H54 (cell line): Measurements from ENCODE around the gene PTTG1IP.

ENCODE experiments used
- DNase-seq: peaks from one replicate; pipeline ENCODE4 v3.0.0; 2011; ENCODE audit warnings: low spot score, mixed read lengths; ENCODE audit not compliant: insufficient read length
- FAIRE-seq: peaks from 3 replicates; lab custom pipeline; 2011; peaks lifted over from hg19 to GRCh38; lab: Jason Lieb, UNC
- POLR2A ChIP-seq: IDR thresholded peaks from 2 replicates; pipeline ENCODE4 v1.6.1; 2011; ENCODE audit warnings: low read depth, mild to moderate bottlenecking, low read length

PTTG1IP gene

DNA sequence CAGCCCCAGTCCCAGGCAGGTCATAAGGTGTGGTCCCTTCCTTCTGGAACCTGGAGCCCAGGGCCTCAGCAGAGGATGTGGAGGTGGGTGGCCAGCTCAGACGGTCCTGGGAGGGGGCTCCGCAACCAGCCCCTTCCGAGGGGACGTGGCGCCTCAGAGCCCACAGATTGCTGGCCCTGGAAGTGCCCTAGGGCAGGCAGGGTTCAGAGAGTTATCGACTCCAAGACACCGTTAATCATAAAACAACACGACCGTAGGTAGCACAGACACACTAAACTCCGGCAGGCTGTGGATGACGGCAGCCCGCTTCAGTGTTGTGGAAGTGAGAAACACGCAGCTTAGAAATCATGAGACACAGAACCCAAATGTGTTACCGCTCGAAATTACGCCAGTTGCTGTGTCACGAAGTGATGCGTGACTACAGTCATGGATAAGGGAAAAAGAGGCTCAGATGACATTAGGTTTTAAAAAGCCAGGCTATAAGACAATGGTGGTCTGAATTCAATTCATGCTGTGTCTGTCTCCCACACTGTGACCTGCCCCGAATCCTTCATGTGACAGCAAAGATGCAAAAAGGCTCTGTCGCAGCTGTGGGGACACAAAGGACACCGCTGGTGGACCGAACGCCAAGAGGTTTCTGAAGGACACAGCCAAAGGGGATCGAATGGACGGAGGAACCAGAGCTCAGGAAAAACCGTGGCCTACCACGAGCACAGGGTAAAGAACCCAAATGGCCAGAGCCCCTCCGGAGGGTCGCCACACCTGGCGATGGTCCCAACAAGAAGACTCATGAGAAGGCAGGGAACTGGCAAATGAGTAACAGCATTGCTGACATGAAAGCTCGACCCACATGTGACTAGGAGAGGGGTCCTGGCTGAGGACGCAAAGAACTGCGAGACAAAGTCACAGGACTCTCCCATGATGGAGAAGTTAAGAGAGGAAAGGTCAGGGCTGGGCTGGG is 53.9 kb downstream of the PTTG1IP start:
- DNase-seq: no peak
- TF ChIP-seq POLR2A: 0 out of 2 replicates have a peak, but pooled peaks have one; percentile 13
- FAIRE-seq: no peak

DNA sequence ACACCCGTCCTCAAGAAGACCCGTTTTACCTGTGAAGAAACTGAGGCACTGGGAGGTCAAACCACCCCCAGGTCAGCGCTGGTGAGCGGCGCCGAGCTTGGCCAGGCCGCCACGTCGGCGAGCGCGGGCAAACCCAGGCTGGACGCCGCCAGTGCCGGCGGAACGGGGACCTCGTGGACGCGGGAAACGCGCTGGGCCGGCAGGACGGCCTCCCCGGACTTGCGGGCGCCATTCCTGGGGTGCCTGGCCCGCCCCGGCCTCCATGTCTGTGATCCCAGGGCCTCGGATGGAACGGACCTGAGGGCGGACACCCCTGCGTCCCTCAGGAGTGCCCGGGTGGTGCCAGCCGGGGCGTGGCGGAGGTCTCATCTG is 54.9 kb downstream of the PTTG1IP start:
- TF ChIP-seq POLR2A: no peak
- FAIRE-seq: no peak

DNA sequence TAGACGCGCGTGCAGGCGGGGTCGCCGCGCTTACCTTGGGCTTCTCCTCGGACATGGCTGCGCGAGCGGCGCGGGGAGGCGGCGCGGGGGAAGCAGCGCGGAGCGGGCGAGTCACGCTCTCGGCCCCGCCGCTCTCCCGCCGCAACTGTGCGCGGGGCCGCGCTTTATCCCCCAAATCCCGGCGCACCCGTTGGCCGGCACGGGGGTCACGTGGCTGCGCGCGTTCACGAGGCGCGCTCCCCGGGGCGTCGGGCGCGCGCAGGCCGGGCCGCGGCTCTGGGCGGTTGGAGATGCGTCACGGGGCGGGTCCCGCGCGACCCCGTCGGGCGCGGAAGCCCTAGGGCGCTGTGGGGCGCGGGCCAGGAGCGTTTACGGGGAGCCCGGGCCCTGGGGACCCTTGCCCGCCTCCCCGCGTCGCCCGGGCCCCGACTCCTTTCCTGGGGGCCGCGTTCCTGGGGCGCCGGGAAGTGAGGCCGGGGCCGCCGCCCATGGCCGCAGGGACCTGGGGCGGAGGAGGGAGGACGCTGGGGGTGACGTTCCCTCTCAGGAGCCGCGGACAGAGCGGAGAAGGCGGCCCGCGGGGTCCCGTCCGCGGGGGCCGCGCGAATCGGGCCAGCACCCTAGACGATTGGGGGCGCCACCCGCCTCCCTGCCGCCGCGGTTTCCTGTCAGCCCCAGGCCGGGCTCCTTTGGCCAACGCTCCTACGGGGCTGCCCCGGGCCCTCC is 55.4 kb downstream of the PTTG1IP start, which contains the start of gene SUMO3:
Gene SUMO3, minus strand, starts transcription at position 149 of the 726 bp plus-strand sequence. Its CDS starts 94 bp downstream, at position 55.
- FAIRE-seq (no peak), DNase-seq (peak; percentile 79)
- TF ChIP-seq POLR2A: peak; percentile 65

More for the DNA sequence above, 54.9 kb downstream of the PTTG1IP start:
- DNase-seq: no peak

DNA sequence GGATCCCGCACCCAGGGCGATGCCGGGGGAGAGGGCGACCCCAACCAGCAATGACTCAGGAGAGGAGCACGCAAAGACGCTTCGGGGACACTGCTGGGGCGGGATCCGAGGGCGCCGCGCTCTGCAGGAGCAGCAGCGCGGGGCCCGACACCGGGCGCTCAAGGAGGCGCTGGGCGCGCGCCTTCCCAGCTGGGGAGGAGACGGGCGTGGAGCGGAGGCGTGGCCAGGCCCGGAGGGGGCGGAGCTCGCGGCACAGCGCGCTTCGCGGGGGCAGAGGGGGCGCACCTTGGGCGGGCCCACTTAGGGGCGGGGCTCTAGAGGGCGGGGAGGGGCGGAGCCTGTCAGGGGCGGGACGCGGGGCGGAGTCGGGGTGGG is 56.0 kb downstream of the PTTG1IP start:
- no peak for TF ChIP-seq POLR2A
- DNase-seq (peak; percentile 97), FAIRE-seq (no peak)

DNA sequence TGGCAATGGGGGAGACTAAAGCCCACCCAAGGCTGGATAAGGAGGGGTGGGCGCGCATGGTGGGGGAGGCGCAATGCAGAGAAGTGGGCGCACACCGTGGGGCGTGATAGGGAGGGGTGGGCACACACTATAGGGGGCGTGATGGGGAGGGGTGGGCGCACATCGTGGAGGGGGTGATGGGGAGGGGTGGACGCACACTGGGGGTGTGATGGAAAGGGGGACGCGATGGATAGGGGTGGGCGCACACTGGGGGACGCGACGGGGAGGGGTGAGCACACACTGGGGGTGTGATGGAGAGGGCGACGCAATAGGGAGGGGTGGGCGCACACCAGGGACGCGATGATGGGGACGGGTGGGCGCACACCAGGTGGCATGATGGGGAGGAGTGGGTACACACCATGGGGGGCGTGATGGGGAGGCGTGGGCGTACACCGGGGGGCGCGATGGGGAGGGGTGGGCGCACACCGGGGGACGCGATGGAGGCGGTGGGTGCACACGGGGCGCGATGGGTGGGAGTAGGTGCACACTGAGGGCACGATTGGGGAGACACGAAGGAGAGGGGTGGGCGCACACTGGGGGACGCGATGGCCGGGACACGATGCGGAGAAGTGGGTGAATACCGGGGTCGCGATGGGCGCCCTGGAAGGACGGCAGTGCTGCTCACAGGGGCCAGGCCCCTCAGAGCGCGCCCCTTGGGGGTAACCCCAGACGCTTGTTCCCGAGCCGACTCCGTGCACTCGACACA is 56.6 kb downstream of the PTTG1IP start:
- TF ChIP-seq POLR2A: no peak
- DNase-seq: no peak
- no peak for FAIRE-seq

DNA sequence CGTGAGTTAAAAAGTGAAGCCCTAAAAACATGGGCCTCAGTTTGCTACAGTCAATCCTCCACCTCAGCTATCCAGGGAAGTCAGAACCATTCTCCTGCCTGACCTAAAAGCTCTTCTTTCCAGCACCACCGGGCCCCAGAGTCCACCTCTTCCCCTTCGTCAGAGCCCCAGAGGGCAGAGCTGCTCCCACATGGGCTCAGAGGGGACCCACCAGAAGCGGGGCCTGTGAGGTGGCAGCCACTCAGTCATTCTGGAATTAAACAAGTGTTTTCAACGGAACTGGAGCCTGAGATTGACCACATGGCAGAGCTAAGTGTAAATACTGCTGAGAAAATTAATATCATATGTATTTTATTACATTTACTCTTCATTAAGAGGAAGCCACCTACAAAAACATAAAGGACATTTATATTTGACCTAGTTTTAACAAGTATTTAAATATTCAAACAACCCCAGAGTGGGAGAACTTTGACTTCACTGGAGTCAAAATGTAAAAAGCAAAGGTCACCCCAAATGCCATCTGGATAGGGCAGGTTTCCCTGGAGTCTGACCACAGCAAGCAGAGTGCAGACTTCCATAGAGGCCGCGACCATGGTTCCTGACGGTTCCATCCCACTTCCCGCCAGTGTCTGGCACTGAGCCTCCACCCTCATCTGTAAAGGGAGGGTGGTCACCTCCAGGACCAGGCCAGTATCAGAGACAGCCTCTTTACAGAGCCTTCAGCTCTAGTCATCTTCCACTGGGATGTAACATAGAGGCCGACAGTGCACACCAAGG is 57.5 kb downstream of the PTTG1IP start:
- DNase-seq (no peak), FAIRE-seq (no peak)
- no peak for TF ChIP-seq POLR2A

DNA sequence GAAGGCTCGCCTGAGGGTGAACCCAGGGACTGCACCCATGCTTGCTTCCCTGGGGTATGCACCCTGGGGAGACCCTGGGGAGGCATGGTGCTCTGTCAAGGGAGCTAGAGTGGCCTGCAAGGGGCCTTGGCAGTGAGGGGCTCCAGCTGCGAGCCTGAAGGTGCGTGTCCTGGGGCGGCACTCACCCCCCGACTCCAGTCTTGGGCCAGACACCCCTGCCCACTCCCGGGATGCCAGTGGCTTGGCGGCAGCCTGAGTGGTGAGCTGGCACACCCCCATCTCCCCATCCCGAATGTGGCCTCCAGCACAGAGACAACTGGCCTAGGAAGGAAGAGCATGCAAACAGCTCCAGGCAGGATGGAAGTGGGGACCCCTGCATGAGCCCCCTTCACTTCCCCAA is 58.3 kb downstream of the PTTG1IP start:
- no peak for TF ChIP-seq POLR2A
- DNase-seq (no peak), FAIRE-seq (no peak)

DNA sequence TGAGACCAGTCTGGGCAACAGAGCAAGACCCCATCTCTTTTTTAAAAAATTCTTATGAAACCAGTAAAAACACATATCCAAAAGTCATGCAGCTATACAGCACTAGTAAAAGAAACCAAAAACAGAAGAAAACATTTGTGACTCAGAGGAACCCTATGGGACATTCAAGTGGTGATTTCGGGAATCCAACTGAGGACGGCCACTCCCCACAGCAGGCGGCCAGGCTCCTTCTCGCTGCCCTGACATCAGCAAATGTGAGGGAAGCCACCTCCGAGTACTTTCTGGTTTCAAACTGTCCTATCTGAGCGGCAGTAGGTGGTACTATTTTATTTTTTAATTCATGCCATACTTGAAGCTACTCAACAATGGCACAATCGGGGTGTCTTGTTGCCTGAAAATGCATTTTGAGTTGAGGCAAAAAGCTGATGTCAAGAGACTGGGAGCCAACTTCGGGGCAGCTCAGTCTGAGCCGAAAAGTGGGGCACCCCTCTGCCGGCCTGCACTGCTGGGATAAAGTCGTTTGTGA is 58.9 kb downstream of the PTTG1IP start:
- no peak for TF ChIP-seq POLR2A
- FAIRE-seq (no peak), DNase-seq (no peak)

DNA sequence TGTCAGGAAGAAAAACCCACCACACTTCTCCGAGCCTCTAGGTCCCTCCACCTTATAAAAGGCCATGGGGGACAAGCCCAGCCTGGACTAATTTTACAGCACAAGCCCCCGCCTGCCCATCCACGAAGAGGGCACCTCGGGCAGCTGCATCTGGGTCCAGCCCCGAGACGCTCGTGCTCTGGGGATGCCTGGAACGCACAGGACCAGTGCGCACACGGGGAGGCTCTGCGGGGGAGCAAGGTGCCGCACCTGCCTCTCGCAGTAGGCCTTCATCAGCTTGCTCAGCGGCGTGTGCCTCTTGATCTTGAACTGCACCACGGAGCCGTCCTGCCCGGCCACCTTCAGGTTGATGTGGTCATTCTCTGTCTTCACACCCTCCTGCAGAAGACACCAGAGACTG is 59.8 kb downstream of the PTTG1IP start:
- no peak for TF ChIP-seq POLR2A
- DNase-seq (no peak), FAIRE-seq (no peak)

DNA sequence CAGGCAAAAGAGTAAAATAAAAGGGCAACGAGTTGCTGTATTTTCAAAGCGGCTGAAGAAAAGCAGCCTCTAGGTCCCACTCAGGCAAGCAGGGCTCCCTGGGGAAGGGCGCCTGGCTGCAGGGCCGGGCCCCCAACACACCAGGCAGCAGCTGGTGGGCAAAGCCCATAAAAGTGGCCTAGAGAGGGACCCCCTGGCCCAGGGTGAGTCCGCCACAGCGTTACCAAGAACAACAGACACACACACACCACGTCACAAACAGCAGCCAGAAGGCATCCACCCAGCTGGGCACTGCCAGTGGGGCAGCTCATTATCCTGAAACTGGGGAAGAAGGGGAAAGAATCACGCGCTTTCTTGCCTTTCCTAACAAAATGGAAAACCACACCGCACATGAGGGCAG is 60.3 kb downstream of the PTTG1IP start:
- FAIRE-seq (no peak), DNase-seq (no peak)
- TF ChIP-seq POLR2A: no peak

DNA sequence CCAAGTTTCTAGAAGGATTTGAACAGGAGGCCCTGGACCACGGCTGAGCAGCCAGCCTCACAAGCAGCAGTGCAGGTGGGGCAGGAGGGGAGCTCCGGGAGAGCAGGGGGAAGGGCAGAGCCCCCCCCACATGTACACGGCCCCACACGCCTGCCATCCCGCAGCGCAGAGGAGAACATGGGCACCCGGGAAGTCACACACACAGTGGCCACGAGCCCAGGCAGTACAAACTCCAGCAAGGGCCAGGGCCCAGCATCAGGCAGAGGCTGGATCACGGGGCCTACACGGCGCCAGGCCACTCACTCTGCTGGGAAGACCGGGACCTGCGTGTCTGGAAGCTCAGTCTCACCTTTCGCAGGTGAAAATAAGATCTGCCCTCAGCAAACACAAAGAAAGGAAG is 60.9 kb downstream of the PTTG1IP start:
- no peak for DNase-seq
- TF ChIP-seq POLR2A: no peak
- FAIRE-seq: no peak

DNA sequence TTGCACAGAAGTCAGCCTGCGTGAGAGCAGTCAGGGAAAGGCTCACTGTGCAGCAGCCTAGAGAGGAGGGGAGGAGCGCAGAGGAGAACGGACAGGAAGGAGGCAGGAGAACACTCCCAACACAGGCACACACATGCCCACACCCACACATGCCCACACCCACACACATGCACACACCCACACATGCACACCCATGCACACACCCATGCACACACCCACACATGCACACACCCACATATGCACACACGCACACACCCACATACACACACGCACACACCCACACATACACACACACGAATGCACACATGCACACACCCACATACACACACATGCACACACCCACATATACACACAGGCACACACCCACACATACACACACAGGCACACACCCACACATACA is 62.7 kb downstream of the PTTG1IP start:
- DNase-seq (no peak), FAIRE-seq (no peak)
- no peak for TF ChIP-seq POLR2A

DNA sequence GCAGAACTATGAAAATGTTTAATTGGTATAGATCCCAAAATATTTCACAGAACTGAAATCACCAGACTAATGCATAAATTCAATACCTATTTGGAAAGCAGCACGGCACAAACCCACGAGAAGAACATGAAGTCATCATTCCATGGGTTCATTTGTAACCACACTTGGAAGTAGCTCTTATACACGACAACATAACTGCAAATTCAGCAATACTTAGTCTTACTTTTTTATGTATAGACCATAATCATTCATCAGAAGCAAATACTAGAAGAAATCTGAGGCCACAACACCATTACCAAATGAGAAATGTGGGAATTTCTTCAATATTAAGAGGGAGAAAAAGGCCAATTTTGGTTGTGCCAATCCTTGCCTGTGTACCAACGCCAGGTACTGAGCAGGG is 67.6 kb downstream of the PTTG1IP start:
- DNase-seq (no peak), FAIRE-seq (no peak)
- TF ChIP-seq POLR2A: no peak

DNA sequence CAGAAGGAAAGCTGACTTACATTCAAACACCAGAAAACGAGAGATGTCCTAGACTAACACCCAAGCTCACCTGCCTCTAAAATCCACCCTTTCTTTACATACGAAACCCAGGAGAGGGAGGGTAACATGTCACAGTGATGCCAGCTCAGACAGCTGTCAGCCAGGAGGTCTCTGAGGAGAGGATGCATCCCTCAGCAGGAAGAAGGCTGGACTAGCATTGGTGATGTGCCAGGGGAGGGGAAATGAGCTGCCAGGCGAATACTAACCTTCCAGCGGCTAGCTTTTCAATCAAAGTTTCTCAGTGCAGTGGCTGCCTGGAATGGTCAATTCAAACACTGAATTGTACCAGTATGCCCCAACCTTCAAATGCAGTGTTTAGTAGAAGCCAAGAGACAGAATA is 68.3 kb downstream of the PTTG1IP start:
- no peak for FAIRE-seq
- TF ChIP-seq POLR2A: no peak
- DNase-seq: no peak
